Stimulated activated CD8-positive, alpha-beta memory T cell treated with anti-CD3 and anti-CD28 coated beads, Interleukin-2, amount 100 ng/mL, for 48 hours (primary cell): ENCODE data around the gene TSPAN32.
"Not testable (repeated sequence)": the region's sequence is repeated elsewhere in the genome, so short reads cannot be mapped to it uniquely, and the experiment has no call there.

Source experiments
- DNase-seq, 2 donors: peaks; one replicate each; pipeline ENCODE4 v3.0.0-alpha.2; 2020; ENCODE audit warnings: low read depth in 2 of 2

Gene TSPAN32

GRCh38 chr11:2286350-2286749 is 15.5 kb upstream of the TSPAN32 start:
- DNase-seq = not testable (repeated sequence)

GRCh38 chr11:2287091-2287490 is 14.7 kb upstream of the TSPAN32 start:
- DNase-seq = no peak

GRCh38 chr11:2289350-2289749 is 12.5 kb upstream of the TSPAN32 start:
- DNase-seq = no peak

- DNase-seq = no peak
Measured at GRCh38 chr11:2289859-2290258, 12.0 kb upstream of the TSPAN32 start.

DNA sequence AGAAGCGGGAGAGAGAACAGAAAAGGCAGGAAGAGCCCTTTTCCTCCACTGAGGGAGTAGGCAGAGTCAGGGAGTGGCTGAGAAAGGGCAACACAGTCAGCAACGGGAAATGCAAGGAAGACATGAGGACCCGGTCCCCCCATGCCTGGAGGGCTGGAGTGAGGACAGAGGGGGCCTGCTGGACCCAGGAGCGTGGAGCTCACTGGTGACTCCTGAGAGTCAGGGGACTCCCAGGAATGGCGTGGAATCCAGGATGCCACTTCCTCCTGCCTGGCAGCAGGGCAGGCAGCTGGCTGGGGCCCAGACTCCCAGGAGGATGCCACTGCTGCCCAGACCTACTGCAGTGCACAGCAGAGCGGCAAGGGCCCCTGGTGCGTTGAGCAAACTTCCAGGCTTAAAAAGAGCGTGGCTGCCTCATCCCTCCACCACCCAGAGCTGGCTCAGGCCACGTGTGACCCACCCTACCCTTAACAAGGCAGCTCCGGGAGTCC is 11.4 kb upstream of the TSPAN32 start:
- no peak for DNase-seq

DNA sequence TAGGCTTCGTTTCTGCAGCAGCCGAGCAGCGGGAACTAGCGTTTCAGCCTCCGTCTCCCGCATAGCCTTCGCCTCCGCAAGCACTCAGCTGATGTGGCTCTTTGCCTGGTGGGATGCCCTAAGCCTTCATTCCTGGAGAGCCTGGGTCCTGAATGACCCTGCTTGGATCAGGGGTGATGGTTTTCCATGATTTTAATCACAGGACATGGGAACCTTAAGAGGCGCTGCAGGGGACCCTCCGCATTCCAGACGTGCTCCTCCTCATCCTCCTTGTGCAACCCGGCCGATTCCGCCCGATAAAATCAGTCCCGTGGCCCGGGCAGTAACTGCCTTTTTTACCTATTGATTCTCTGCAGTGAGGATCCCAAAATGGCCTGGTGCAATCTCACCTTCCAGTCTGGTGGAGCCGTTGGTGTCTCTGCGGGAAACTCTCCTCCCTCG is 8.3 kb upstream of the TSPAN32 start:
- DNase-seq = no peak

GRCh38 chr11:2293984-2294925 is 7.6 kb upstream of the TSPAN32 start:
- no peak for DNase-seq

DNA sequence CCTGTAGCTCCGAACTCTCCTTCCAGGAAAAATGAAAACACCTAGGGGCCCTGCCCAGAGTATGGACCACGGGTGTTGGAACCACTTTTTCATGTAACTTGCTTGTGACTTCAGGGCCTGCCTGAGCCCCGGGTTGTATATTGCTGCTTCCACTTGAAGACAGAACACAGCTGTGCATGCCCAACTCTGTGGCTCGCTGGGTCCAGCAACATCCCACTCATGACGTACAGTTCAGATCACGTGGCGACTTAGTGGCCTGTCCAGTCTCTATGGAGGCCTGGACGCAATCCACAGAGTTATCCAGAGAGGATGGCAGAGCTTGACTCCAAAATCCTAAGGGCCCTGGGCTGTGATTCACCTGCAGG is 6.9 kb upstream of the TSPAN32 start:
- DNase-seq = no peak

DNA sequence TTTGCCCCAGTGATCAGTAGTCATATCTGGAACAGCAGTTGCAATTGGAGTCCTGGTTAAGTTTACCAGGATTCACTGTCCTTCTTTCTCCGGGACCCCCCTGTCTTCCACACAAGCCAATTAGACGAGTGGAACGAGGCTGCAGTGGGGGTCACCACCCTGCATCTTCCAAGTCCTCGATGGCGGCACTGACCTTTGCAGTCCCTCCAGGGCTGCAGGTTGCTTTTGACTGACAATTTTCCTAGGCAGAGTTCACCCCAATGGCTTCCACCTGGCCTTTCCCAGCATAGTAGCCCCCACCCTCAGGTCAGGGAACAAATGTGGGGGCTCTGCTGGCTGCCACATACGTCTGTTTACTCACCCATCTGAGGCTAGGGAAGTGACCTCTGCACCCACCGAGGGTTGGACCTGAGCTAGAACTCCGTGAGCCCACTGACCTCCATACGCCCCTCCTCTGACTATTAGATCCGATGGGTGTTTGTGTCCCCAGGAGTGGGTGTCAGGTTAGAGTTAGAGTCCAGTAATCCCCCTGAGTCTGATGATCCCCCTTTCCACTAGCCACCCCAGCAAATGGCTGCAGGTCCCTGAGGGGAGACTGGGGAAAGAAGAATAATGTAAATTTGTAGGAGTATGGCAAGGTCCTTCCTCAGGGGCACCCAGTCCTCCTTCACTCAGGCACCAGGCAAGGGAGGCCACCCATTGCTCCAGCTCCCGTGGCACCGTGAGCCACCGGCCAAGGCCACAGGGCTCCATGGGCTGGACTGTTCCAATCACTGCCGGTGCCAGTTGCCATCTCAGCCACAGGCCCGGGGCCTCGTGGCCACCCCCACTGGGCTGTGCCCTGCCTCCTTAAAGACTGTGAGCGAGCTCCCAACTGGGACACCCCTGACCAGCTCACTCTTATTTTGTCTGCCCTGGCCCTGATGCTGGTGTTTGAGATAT is 5.6 kb upstream of the TSPAN32 start:
- no peak for DNase-seq

DNA sequence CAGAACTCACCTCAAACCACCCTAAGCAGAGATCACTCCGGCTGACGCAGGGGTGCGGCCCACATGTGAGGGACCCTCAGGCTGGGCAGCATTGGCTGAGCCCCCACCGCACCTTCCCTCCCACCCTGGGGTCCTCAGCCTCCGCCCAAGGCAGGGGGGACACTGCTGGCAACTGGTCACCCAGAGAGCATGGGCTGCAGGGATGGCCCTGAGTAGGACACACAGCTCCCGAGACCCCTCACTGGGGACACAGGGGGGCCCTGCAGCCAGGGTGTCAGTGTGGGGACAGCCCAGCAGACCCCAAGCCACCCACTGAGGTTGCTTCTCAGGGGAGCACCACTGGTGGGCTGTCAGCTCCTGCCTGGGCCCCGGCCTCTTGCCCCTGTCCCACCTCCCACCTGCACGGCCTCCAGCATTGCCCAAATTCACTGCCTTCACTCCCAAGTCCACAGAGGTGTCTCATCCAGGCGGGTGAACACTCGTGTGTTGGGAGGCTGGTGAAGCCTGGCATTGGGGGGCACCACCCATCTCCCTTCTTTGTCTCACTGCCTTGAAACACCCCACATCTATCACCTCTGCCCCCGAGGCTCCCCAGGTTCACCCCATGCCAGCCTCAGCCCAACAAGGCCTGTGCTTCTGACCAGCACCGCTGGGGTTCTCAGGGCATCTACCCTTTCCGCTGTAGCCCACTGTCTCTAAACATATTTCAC is 4.7 kb upstream of the TSPAN32 start:
- no peak for DNase-seq

GRCh38 chr11:2297623-2298030 is 4.2 kb upstream of the TSPAN32 start:
- DNase-seq = no peak

DNA sequence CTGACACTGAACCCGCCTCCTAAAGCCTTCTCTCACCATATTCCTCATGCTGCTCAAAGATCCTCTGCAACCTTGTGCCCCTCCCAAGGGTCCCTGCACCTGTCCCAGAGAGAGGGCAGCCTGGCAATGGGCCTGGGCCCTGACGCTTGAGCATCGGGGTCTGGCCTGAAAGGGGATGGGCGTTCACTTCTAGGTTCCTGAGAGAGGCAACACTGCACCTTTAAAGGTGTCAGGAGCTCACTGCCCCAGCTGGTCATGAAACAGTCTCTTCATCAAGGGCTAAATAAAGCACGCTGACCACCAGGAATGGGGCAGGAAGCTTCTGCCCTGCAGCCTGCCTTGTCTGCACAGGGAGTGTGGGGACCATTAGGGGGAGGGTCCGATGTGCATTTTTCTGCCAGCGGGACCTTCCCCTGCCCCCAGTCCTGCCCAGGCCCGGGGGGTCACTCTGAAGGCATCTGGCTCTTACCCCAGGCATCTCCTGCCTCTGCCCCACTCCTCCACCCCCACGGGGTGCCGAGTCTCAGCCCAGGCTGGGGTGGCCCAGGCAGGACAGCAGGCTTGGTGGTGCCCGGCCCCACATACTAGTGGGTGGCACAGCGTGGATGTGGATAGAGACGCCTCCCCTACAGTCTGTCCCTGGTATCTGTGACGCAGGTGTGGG is 3.5 kb upstream of the TSPAN32 start:
- no peak for DNase-seq

- no peak for DNase-seq
Measured at GRCh38 chr11:2298795-2299761, 2.7 kb upstream of the TSPAN32 start.

DNA sequence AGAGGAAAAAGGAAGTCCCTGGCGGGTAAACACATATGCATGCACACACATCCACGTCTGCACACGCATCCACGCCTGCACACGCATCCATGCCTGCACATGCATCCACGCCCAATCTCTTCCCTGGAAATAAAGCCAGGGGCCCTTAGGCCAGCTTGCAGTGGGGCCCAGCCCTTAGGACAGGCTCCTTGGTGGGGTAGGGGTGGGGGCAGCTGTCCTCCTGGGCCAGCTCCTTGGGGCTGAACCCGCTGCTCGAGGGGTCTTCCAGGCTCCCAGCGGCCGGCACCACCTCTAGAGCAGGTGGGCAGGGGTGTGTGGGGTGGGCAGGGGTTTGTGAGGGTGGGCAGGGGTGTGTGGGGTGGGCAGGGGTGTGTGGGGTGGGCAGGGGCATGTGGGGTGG is 2.0 kb upstream of the TSPAN32 start:
- no peak for DNase-seq

GRCh38 chr11:2300290-2300935 is 1.4 kb upstream of the TSPAN32 start:
- DNase-seq = no peak

- DNase-seq = no peak
Measured at GRCh38 chr11:2300936-2301630, 730 bp upstream of the TSPAN32 start.

GRCh38 chr11:2302306-2302895 is 588 bp downstream of the TSPAN32 start:
- no peak for DNase-seq

DNA sequence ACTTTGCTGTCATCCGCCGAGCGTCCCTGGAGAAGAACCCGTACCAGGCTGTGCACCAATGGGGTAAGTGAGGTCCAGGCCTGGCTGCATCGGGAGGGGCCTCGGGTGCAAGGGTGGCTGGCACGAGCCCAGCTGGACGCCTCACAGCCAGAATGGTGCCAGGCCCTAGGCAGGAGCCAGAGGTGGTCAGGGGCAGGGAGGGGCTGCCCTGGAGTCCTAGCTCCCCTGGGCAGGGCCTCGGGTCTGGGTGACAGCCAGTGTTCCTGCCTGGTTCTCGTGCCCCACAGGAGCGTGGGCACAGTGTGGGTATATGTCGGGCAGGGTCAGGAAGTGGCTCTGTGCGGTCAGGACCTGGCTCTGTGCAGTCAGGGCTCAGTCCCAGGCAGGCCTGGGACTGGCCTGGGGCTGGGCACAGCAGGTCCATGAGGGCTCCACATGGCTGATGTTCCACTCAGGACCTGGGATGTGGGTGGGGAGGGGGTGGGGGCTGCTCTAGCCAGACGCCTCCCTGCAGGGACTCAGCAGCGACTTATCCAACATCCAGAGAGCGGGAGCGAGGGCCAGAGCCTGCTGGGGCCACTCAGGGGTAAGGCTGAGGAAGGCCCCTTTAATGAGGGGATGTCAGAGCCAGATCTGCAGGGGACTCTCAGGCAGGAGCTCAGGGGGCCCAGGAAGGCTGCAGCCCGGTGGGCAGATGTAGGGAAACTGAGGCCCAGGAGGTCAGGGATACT is 1.2 kb downstream of the TSPAN32 start:
- no peak for DNase-seq
